NOMO-1 (cell line): ENCODE results near the gene CCNYL1.
"Not testable (repeated sequence)": the region's sequence is repeated elsewhere in the genome, so short reads cannot be mapped to it uniquely, and the experiment has no call there.

Source experiments
- DNase-seq, 2 experiments: peaks; one replicate each; lab custom pipeline; 2025; ENCODE audit not compliant: unreplicated experiment in 2 of 2; lab: John Stamatoyannopoulos, UW

CCNYL1 gene

DNA sequence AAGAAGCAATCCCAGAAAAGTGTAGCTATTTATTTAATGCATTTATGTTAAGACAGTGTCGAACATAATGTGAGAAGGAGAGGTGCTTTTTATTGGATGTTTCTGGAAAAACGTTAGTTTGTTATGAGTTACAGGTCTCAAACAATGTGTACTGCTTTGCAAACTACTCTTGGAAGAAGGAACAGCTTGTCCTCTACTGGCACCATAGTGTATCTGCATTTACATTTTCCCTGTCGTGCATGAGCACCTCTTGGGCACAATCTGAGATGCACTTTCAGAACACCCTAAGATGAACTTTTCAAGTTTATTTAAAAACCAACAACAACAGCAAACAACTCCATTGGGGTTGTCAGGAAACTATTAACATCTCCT is 22.8 kb downstream of the CCNYL1 start:
- DNase-seq = peak in 1 of 2 experiments; percentile 40

DNA sequence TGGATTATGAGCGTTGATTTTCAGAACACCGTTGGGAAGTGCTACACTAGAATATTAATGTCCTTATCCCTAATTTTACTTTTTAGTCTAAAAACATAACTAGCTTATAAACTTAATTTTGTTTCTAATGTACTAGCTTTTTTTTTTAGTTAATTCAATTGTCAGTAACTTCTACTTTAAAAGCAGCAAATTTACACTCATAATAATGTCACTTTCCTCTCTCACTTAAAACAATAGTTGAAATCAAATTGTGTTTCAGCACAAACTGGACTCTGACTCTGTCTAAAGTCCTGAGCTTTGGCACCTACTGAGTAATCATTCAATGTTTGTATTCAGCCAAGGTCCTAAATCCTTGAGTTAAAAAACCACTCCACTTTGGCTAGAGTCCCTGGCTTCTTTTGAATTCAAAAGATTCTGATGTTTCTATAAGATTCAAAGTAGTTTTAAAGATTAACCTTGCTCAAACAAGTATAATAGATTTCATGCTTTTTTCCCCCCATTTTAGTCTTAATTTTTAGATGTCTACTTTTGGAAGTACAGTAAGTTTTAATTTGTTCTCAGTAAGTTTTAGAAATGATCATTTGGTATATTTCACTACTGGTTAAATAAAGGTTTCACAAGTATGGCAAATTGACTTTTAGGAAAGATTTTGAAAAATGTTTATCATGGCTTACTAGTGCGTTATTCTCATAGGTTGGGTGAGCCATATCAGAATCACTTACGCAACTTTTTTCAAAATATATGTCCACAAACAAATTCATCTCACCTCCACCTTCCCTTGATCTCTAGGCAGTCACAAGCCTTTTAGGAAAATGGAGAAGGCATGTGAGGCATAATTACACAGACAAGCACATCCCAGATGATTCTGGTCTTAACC is 23.4 kb downstream of the CCNYL1 start:
- no peak for DNase-seq

DNA sequence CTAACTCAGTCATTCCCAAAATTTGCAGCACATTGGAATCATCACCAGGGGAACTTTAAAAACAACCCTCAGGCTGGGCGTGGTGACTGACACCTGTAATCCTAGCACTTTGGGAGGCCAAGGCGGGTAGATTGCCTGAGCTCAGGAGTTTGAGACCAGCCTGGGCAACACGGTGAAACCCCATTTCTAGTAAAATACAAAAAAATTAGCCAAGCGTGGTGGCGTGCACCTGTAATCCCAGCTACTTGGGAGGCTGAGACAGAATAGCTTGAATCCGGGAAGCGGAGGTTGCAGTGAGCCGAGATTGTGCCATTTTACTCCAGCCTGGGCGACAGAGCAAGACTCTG is 24.0 kb downstream of the CCNYL1 start:
- DNase-seq = not testable (repeated sequence)

DNA sequence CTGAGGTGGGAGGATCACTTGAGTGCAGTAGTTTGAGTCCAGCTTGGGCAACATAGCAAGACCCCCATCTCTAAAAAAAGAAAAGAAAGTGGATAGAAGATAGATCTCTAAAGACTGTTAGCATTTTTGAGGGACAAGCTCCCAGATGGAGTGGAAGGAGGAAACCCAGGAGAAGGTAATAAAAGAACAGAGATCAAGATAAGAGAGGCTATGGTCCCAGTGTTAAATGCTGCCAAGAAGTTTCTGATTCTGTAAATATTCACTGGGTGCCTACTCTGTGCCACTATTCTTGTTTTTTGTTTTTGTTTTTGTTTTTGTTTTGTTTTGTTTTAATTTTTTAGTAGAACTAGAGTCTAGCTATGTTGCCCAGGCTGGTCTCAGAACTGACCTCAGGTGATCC is 32.1 kb downstream of the CCNYL1 start:
- DNase-seq = no peak

DNA sequence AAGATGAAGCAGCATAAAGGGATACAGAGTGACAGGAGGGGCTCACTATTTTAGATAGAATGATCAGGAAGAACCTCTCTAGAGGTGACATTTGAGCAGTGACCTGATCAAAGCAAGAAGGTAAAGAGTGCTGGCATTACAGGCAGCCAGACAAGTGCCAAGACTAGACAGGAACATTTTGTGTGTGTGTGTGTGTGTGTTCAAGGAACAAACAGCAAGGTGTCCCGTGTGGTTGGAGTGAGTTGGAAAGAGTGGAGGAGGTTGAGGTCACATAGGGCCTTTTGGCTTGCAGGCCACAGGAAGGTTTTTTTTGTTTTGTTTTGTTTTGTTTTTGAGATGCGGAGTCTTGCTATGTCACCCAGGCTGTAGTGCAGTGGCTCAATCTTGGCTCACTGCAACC is 32.6 kb downstream of the CCNYL1 start:
- DNase-seq = no peak

DNA sequence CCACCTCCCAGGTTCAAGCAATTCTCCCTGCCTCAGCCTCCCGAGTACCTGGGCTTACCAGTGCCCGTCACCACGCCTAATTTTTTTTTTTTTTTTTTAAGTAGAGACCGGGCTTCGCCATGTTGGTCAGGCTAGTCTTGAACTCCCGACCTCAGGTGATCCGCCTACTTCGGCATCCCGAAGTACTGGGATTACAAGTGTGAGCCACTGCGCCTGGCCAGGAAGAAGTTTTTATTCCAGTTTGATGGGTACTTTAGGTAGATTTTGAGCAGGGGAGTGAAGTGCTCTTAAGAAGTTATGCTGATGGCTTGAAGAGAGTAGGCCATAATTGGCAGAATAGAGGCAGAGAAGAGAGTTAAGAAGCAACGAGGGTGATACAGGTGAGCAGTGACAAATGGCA is 33.0 kb downstream of the CCNYL1 start:
- DNase-seq = no peak

DNA sequence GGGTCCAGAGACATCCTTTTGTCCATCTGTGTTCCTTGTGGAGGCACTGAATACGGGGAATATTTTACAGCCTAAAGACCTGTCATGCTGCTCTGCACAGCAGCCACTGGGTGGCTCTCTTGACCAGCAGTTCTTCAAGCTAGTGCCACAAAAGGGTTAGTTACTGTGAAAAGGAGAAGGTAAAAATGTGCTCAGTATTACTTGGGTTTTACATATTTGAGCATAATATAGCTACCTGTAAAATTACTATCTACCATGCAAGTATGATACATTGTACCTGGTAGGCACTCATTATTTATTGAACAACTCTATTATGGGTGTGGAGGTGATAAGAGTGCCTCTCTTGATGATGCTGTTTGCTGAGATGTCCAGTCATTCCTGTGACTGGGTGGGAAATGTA is 34.7 kb downstream of the CCNYL1 start:
- DNase-seq = peak; percentile 31 to 46

DNA sequence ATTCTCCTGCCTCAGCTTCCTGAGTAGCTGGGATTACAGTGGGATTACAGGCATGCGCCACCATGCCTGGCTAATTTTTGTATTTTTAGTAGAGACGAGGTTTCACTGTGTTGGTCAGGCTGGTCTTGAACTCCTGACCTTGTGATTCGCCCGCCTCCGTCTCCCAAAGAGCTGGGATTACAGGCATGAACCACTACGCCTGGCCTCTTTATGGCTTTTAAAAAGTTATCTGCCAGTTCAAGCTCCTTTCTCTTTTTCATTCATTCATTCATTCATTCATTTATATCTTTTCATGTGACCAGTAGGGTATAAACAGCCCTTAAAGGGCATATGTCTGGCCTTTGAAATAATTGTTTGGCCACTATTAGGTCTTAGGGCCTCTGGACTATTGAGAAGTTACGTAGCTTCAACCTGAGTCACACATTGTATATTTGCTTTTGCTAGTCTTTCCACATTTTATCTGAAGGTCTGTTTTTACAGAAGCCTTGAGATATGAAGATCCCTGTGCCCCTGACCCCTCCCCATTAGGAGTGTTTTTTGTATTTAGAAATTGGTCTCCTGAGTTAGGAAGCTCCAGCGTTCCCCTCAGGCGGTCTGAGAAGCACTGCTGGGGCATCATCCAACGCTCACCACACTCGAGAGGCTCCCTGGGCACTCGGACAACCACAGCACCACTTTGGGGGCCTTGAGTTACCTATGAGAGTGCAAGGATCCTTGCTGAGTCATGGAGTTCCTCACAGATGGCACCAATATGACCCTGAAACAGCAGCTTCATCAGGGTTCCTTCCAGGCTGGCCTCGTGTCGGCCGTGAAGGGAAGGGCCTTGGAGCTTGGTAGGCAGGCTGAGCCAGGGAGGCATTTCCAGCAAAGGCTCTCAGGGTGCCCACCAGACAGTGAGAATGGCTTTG is 36.5 kb downstream of the CCNYL1 start:
- DNase-seq = no peak

DNA sequence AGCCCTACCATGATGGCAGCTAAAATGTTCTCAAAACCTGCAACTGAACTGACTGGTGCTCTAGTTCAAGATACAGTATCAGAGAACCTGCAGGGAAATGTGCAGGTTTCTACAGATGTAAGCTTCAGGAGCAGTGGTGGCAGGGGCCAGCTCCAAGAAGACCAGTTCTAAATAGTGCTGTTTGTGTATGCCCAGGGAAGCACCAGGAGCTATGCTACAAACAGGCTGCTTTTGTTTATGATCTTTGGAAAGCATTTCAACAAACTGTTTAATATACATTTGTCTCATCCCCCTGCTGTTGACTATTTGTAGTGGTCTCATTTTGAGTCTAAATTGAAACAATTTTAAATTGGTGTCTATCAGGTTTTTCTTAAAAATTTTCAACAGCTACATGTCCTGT is 37.6 kb downstream of the CCNYL1 start:
- no peak for DNase-seq

DNA sequence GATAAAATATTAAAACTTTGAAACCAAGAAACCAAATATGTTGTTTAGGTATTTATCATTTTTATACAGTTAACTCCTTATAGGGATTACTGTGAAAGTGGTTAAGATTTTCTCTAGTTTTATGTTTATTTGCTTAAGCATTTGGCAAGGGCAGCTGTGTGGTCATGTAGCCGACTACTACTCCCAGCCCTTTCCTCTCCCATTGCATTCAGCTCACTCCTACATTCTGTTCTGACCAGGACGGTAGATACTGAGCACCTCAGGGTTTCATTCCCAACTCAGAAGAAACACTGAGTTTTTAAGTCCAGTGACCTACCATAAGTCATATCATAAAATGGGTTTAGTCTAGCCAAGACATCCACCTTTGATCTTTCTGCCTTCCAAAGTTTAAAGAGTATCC is 38.4 kb downstream of the CCNYL1 start:
- DNase-seq = no peak

DNA sequence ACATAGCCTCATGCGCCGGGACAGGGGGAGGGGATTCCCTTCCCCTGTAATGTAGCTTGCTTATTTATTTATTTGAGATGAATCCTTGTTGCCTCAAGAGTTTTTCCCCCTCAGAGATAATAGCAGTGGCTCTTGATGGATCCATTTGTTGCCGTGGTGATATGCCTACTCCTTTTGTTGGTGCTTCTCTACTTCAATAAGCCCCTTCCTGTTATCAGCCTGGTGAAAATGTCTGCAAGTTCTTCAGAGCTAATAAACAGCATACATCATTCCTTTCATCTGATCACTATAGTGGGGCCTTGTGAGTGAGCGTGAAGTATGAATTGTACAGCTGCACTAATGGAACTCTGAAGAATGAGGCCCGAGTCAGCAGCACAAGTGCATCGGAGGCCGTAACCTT is 38.9 kb downstream of the CCNYL1 start:
- no peak for DNase-seq

DNA sequence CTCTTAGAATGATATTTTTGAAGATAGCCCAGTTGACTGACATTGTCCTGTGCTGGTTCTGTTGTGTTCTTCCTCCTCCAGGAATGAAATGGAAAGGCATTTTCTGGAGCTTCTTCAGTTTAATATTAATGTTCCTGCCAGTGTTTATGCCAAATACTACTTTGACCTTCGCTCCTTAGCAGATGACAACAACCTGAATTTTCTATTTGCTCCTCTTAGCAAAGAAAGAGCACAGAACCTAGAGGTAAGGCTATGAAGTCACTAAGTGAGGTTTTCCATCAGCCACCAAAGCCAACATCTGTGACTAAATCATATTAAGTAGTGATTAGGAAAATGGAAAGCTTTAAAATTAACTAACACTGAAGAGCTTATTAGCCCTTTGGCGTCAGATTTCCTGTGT is 39.4 kb downstream of the CCNYL1 start:
- no peak for DNase-seq

DNA sequence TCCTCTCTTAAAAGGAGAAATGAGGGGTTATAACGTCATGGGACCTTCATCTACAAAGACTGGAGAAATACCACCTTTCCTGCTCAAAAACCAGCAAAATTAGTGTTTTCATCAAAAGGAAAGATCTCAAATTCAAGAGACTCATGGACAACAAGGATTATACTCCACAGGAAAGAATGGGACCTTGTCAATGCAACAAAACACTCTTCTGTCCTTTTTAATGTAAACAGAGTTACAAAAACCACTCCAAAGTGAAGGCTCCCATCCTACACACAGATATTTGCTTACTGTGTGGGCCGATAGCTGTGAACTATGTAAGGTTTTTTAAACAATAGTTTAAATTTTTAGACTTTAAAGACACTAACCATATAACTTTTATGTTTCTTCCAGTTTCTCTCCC is 42.2 kb downstream of the CCNYL1 start:
- not testable (repeated sequence) for DNase-seq

DNA sequence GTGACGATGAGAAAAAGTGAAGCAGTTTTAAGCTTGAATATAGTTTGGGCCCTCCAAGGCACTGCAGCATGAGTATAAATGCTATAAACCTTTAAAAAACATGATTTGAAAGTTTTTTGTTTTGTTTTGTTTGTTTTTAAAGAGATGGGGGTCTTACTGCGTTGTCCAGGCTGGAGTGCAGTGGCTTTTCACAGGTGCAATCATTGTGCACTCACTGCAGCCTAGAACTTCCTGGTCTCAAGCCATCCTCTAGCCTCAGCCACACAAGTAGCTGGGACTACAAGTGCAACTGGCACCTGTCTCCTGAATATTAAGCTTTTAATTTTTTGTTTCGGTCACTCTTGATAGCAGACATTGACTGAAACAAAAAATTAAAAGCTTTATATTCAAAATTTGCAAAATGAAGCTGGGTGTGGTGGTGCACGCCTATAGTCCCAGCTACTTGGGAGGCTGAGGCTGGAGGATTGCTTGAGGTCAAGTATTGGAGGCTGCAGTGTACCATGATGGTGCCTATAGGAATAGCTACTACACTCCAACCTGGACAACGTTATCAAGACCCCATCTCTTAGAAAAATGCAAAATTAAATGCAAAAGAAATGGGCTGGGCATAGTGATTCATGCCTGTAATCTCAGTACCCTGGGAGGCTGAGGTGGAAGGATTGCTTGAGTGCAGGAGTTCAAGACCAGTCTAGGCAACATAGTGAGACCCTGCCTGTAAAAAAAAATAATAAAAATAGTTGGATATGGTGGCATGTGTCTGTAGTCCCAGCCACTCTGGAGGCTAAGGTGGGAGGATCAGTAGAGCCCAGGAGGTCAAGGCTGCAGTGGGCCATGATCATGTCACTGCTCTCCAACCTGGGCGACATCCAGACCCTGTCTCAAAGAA is 43.3 kb downstream of the CCNYL1 start:
- no peak for DNase-seq

DNA sequence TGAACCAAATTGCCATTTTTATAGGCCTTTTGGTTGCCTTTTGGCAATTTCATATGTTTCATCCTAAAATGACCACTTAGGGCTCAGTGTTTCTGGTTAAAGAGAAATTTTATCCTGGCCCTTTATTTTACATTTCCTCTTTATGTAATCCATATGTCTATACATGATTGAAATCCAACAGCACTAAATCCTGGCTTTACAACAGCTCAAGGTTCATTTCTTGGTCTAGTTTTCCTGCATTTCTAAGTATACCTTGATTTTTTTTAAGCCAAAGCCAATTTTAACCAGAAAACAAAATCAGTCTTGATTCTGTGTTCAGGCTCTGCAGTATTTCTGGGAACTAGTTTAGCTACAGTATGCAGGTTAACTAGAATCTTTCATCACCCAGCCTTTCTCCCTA is 46.6 kb downstream of the CCNYL1 start:
- DNase-seq = no peak

DNA sequence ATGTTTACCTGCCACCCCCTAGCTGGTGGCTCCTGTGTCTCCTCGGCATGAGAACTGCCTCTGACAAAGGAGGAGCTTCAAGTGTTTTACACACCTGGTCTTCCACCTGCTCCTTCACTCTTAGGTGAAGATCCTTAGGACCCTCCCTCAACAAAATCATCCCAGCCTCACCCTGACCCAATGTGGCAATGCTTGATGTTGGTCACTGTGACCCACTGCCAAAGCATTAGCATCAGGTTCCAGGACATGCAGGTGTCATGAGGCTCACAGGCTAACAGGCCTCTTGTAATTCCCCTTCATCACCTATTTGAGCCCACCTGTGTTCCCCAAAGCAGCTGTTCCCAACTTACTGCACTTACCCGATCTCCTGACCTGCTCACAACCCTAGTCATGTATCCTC is 48.5 kb downstream of the CCNYL1 start:
- no peak for DNase-seq

DNA sequence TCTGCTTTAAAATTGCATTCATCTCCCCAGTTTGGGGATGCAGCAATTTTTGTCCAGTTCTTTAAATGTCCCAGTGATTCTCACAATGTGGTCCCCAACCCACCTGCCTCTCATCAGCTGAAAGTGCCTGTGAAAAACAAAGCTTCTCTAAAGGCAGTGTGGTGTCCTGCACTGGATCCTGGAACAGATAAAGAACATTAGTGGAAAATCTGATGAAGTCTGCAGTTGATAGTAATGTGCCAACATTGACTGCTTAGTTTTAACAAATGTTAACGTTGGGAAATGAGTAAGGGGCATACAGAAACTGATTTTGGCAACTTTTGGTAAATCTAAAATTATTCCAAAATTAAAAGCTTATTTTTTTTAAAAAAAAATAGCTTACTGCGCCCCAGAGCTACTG is 49.0 kb downstream of the CCNYL1 start:
- DNase-seq = no peak

DNA sequence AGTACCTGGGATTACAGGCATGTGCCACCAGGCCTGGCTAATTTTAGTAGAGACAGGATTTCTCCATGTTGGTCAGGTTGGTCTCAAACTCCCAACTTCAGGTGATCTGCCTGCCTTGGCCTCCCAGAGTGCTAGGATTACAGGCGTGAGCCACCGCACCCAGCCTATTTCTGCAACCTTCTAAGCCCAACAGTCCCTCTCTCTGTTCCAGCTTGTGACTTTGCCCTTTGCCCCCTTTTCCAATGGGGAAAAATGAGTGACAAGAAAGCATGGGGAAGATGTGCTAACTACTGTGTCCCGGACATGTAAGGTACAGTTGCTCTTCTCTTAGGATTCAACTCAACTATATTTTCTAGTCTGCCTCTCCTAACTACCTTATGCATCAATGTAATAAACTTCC is 50.0 kb downstream of the CCNYL1 start:
- DNase-seq = not testable (repeated sequence)

DNA sequence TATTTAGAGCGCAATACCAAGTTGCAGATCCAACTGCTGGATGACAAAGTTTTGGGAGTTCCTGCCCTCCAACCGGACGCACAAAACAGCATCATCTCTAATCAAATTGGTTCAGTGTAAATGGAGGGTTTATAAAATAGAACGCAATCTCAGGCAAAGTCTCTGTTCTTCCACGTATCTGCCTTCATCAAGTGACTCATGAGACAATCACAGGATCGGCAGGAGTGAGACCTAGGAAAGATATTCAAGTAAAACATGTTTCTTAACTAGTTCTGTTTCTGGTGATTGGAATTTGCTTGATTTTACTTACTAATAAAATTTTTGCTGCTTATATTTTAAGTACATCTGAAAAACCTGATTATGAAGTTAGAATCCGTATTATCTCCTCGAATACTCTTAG is 50.7 kb downstream of the CCNYL1 start:
- DNase-seq = no peak

DNA sequence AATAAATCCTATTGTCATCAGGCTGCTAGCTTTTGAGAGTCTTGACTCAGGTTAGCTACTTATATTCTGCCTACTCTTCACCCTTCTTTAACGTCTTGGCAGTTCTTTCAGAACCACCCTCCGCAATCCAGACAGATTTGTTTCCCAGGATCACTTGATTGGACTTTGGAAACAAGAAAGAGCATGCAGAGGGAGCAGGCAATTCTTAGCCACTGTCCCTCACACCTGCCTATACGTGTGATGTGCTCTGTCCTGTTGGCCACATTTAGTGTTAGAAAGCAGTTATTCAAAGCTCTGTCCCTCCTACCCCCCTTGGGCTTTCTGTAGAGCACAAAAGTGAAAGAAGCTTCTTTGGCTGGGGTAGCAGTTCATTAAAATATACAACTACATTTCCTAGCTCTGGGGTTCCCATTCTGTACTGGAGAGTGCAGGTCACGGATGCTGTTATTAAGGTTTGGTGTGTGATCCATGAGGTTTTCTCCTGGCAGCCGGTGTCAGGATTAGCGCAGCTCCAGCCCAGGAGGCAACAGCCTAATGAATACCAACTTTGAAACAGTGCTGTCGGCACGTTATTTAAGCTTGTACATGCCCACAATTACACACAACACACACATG is 52.0 kb downstream of the CCNYL1 start:
- no peak for DNase-seq
